WTC11 (cell line): ENCODE data around the gene NAALADL1. TPM values are rescaled to one million over a fixed set of nuclear protein-coding genes. Genes with fewer than 3 reads are reported as not detected.

Experiments used
- ATAC-seq: fragments of 200-7000 bp; cut with Tn5 transposase; 2 replicates; pipeline ENCODE4 v1.10.0; 2021; ENCODE audit warnings: mild to moderate bottlenecking, moderate library complexity
- CTCF ChIA-PET: fragments of 300-600 bp; sonication (Branson Sonifier 250); formaldehyde crosslinking; loops from one replicate; lab custom pipeline; 2021; ENCODE audit warnings: antibody characterized with exemption; lab: Charles Lee
- POLR2A ChIA-PET: fragments of 350-600 bp; sonication (Branson Sonifier 250); formaldehyde crosslinking; loops from one replicate; lab custom pipeline; 2021; ENCODE audit warnings: antibody characterized with exemption; lab: Charles Lee
- DNase-seq: peaks from one replicate; pipeline ENCODE4 v3.0.0; 2021; ENCODE audit warnings: low spot score
- H3K27ac Mint-ChIP-seq: 2 replicates; pipeline ENCODE4 v1.8.0; 2021; ENCODE audit warnings: mixed read lengths
- H3K27me3 Mint-ChIP-seq: 2 replicates; pipeline ENCODE4 v1.8.0; 2021; ENCODE audit warnings: low read depth, mild to moderate bottlenecking, moderate library complexity, mixed read lengths
- H3K36me3 Mint-ChIP-seq: 2 replicates; pipeline ENCODE4 v1.8.0; 2021; ENCODE audit warnings: mixed read lengths
- H3K4me1 Mint-ChIP-seq: 2 replicates; pipeline ENCODE4 v1.8.0; 2022; ENCODE audit warnings: mixed read lengths
- H3K4me3 Mint-ChIP-seq: 2 replicates; pipeline ENCODE4 v1.8.0; 2021; ENCODE audit warnings: mild to moderate bottlenecking, moderate library complexity, mixed read lengths
- H3K9me3 Mint-ChIP-seq: 2 replicates; pipeline ENCODE4 v1.8.0; 2021; ENCODE audit warnings: mixed read lengths
- ELF4 ChIP-seq: sonication (generic); formaldehyde crosslinking; IDR thresholded peaks from 2 replicates; pipeline ENCODE4 v1.8.1; 2022; ENCODE audit warnings: low read depth, mild to moderate bottlenecking, moderate library complexity, missing genetic modification reagents
- NR3C1 ChIP-seq: sonication (generic); formaldehyde crosslinking; conservative IDR thresholded peaks from 2 replicates; pipeline ENCODE4 v1.8.1; 2023; ENCODE audit warnings: low read depth, mild to moderate bottlenecking, missing genetic modification reagents
- SP1 ChIP-seq: sonication (generic); formaldehyde crosslinking; conservative IDR thresholded peaks from 2 replicates; pipeline ENCODE4 v1.8.1; 2022; ENCODE audit warnings: missing genetic modification reagents
- ZNF121 ChIP-seq: sonication (generic); formaldehyde crosslinking; IDR thresholded peaks from 2 replicates; pipeline ENCODE4 v1.8.0; 2023; ENCODE audit warnings: missing genetic modification reagents
- total RNA-seq: library from RNA; stranded (reverse); gene quantifications from 3 replicates; pipeline ENCODE4 v1.2.3, GENCODE V29; 2021
- TF ChIP-seq, protein P1 (sequence below): sonication (generic); formaldehyde crosslinking; IDR thresholded peaks from 2 replicates; pipeline ENCODE4 v1.8.1; 2022; ENCODE audit warnings: missing genetic modification reagents, borderline replicate concordance
- TF ChIP-seq, protein P2 (sequence below): sonication (generic); formaldehyde crosslinking; IDR thresholded peaks from 2 replicates; pipeline ENCODE4 v1.8.1; 2022; ENCODE audit warnings: low read depth, mild to moderate bottlenecking, moderate library complexity, missing genetic modification reagents, borderline replicate concordance
- TF ChIP-seq, protein P3 (sequence below): sonication (generic); formaldehyde crosslinking; IDR thresholded peaks from 2 replicates; pipeline ENCODE4 v1.8.1; 2023; ENCODE audit warnings: mild to moderate bottlenecking, missing genetic modification reagents, borderline replicate concordance
- TF ChIP-seq, protein P4 (sequence below): fragments of 250-450 bp; sonication (Bioruptor Pico); IDR thresholded peaks from 2 replicates; pipeline ENCODE4 v2.1.2; 2022; ENCODE audit warnings: mild to moderate bottlenecking, moderate library complexity
- TF ChIP-seq, protein P5 (sequence below): fragments of 250-450 bp; sonication (Bioruptor Pico); IDR thresholded peaks from 2 replicates; pipeline ENCODE4 v1.9.0; 2021; ENCODE audit warnings: mild to moderate bottlenecking, borderline replicate concordance

Gene NAALADL1
- total RNA-seq, 1 experiment from 2014 or later = 4.5 TPM

DNA sequence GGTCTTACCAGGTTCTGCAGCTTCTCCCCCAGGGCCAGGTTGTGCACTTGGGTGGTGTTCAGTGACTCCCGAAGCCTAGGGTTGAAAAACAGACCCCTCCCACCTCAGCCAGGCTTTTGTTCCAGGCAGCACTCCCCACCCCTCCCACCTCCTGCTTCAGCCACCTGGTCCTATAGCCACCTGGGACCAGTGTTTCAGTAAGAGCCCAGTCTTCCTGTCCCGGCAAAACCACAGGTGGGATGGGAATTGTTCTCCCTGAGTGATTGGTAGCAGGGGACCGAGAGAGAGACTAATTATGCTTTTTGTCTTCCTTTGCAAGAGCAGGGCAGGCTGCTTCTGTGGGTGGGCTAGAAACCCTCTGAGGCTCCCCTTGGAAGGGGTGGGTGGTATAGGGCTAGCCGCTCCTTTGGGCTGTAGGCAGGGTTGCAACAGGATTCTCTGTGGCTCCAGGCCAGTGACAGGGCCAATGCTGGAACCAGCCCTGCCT, 8.5 kb upstream of the NAALADL1 start (continued):
- TF ChIP-seq NR3C1 (CRISPR knock-in tag) (no peak), ELF4 (CRISPR knock-in tag) (no peak), ZNF121 (CRISPR knock-in tag) (peak; percentile 97)
- TF ChIP-seq, protein P1, sequence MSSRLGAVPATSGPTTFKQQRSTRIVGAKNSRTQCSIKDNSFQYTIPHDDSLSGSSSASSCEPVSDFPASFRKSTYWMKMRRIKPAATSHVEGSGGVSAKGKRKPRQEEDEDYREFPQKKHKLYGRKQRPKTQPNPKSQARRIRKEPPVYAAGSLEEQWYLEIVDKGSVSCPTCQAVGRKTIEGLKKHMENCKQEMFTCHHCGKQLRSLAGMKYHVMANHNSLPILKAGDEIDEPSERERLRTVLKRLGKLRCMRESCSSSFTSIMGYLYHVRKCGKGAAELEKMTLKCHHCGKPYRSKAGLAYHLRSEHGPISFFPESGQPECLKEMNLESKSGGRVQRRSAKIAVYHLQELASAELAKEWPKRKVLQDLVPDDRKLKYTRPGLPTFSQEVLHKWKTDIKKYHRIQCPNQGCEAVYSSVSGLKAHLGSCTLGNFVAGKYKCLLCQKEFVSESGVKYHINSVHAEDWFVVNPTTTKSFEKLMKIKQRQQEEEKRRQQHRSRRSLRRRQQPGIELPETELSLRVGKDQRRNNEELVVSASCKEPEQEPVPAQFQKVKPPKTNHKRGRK (CRISPR knock-in tag) = no peak
- TF ChIP-seq, protein P2, sequence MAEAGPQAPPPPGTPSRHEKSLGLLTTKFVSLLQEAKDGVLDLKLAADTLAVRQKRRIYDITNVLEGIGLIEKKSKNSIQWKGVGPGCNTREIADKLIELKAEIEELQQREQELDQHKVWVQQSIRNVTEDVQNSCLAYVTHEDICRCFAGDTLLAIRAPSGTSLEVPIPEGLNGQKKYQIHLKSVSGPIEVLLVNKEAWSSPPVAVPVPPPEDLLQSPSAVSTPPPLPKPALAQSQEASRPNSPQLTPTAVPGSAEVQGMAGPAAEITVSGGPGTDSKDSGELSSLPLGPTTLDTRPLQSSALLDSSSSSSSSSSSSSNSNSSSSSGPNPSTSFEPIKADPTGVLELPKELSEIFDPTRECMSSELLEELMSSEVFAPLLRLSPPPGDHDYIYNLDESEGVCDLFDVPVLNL (CRISPR knock-in tag) = no peak
- TF ChIP-seq, protein P3, sequence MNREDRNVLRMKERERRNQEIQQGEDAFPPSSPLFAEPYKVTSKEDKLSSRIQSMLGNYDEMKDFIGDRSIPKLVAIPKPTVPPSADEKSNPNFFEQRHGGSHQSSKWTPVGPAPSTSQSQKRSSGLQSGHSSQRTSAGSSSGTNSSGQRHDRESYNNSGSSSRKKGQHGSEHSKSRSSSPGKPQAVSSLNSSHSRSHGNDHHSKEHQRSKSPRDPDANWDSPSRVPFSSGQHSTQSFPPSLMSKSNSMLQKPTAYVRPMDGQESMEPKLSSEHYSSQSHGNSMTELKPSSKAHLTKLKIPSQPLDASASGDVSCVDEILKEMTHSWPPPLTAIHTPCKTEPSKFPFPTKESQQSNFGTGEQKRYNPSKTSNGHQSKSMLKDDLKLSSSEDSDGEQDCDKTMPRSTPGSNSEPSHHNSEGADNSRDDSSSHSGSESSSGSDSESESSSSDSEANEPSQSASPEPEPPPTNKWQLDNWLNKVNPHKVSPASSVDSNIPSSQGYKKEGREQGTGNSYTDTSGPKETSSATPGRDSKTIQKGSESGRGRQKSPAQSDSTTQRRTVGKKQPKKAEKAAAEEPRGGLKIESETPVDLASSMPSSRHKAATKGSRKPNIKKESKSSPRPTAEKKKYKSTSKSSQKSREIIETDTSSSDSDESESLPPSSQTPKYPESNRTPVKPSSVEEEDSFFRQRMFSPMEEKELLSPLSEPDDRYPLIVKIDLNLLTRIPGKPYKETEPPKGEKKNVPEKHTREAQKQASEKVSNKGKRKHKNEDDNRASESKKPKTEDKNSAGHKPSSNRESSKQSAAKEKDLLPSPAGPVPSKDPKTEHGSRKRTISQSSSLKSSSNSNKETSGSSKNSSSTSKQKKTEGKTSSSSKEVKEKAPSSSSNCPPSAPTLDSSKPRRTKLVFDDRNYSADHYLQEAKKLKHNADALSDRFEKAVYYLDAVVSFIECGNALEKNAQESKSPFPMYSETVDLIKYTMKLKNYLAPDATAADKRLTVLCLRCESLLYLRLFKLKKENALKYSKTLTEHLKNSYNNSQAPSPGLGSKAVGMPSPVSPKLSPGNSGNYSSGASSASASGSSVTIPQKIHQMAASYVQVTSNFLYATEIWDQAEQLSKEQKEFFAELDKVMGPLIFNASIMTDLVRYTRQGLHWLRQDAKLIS = no peak

DNA sequence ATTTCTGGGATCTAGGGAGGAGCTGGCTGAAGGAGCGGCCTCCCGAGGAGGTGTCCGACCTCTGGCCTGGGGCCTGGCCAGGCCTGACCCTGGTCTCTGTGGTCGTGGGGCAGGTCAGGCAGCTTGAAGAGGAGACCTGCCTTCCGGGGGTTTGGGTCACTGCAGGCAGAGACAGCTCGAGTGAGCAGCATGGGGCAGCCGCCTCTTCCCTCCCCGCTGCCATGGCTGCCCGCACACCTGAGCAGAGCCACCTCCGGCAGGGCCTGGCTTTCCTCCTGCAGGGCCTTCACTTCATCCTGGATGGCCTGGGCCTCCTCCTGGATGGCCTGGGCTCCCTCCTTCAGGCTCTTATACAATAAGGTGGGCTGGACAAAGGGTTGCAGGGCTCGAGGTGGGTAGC, 8.0 kb upstream of the NAALADL1 start:
- POLR2A ChIA-PET = interaction anchor here (0.8 to 1.4 kb wide), 4 partner anchors 9 to 116 kb away, joined by 3 to 4 read pairs (median 3); partner anchors contain the start of genes CAPN1, SAC3D1 and VPS51
- H3K9me3 Mint-ChIP-seq = no peaks in the 10 kb centered on the region
- DNase-seq (no peak), ATAC-seq (peak; percentile 4; the same call in 1 of the 2 replicates)
- H3K27ac Mint-ChIP-seq = no peak overlapping the region; the same call in 1 of the 2 replicates
- CTCF ChIA-PET = interaction anchor here (0.5 to 2.2 kb wide), 12 partner anchors 9 to 219 kb away, joined by 3 to 10 read pairs (median 4); partner anchors contain the start of genes ARL2, FAU, MRPL49 and SAC3D1
- peak overlapping the region; percentile 49 for H3K4me3 Mint-ChIP-seq
- TF ChIP-seq, protein P4, sequence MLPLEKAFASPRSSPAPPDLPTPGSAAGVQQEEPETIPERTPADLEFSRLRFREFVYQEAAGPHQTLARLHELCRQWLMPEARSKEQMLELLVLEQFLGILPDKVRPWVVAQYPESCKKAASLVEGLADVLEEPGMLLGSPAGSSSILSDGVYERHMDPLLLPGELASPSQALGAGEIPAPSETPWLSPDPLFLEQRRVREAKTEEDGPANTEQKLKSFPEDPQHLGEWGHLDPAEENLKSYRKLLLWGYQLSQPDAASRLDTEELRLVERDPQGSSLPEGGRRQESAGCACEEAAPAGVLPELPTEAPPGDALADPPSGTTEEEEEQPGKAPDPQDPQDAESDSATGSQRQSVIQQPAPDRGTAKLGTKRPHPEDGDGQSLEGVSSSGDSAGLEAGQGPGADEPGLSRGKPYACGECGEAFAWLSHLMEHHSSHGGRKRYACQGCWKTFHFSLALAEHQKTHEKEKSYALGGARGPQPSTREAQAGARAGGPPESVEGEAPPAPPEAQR (CRISPR knock-in tag) = no peak
- 0 out of 2 replicates have a peak, but pooled peaks have one; percentile 20 for TF ChIP-seq SP1 (CRISPR knock-in tag)
- TF ChIP-seq, protein P5, sequence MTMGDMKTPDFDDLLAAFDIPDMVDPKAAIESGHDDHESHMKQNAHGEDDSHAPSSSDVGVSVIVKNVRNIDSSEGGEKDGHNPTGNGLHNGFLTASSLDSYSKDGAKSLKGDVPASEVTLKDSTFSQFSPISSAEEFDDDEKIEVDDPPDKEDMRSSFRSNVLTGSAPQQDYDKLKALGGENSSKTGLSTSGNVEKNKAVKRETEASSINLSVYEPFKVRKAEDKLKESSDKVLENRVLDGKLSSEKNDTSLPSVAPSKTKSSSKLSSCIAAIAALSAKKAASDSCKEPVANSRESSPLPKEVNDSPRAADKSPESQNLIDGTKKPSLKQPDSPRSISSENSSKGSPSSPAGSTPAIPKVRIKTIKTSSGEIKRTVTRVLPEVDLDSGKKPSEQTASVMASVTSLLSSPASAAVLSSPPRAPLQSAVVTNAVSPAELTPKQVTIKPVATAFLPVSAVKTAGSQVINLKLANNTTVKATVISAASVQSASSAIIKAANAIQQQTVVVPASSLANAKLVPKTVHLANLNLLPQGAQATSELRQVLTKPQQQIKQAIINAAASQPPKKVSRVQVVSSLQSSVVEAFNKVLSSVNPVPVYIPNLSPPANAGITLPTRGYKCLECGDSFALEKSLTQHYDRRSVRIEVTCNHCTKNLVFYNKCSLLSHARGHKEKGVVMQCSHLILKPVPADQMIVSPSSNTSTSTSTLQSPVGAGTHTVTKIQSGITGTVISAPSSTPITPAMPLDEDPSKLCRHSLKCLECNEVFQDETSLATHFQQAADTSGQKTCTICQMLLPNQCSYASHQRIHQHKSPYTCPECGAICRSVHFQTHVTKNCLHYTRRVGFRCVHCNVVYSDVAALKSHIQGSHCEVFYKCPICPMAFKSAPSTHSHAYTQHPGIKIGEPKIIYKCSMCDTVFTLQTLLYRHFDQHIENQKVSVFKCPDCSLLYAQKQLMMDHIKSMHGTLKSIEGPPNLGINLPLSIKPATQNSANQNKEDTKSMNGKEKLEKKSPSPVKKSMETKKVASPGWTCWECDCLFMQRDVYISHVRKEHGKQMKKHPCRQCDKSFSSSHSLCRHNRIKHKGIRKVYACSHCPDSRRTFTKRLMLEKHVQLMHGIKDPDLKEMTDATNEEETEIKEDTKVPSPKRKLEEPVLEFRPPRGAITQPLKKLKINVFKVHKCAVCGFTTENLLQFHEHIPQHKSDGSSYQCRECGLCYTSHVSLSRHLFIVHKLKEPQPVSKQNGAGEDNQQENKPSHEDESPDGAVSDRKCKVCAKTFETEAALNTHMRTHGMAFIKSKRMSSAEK = no peak
- TF ChIP-seq, all 79 proteins: peak for 1
- H3K36me3 Mint-ChIP-seq = no peaks in the 10 kb centered on the region
- peaks cover 23% of the 10 kb centered on the region for H3K4me1 Mint-ChIP-seq
- H3K27me3 Mint-ChIP-seq = no peaks in the 10 kb centered on the region; the same call in 1 of the 2 replicates
